ENCODE data around the gene ZDHHC4. TPM values are rescaled to one million over a fixed set of nuclear protein-coding genes. Genes with fewer than 3 reads are reported as not detected.
"Not testable (repeated sequence)": the region's sequence is repeated elsewhere in the genome, so short reads cannot be mapped to it uniquely, and the experiment has no call there.

The ZDHHC4 gene
- total and polyA plus RNA-seq, 4 donors: 44.1 to 79.6 (median 51.8) TPM

DNA sequence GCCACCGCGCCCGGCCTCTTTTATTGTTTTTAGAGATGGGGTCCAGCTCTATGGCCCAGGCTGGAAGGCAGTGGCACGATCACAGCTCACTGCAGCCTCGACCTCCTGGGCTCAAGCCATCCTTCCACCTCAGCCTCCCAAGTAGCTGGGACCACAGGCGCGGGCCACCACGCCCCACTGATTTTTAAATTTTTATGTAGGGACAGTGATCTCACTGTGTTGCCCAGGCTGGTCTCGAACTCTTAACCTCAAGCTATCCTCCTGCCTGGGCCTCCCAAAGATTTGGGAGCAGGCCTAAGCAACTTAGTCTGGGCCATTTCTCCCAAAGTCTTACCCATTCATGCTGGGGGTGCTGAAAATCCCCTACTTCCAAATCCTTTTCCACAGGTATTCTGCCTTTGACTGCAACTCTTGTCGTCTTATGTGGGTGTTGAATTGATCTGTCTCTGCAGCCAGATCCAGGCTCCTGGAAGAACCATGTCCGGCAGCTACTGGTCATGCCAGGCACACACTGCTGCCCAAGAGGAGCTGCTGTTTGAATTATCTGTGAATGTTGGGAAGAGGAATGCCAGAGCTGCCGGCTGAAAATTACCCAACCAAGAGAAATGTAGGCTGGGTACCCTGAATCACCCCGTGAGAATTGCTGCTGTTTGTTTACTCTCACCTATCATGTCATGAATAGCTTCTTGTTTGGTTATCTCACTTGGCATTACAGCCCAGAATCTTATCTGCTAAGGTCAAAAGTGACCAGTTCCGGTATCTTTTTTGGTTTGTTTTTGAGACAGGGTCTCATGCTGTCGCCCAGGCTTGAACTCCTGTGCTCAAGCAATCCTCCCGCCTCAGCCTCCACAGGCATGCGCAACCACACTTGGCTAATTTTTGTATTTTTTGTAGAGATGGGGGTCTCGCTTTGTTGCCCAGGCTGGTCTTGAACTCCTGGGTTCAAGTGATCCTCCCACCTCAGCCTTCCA, 1.1 kb downstream of the ZDHHC4 start:
- H3K27me3 ChIP-seq (ENCODE audit: control insufficient read depth in 3 of 3, insufficient read depth in 3 of 3, low read length in 2 of 3): no peaks in the 10 kb centered on the region
- H3K36me3 ChIP-seq (ENCODE audit: control insufficient read depth in 4 of 4, insufficient read depth in 4 of 4, low read length in 4 of 4): peaks cover 2 to 15% (median 11%) of the 10 kb centered on the region in 4 donors
- H3K9me3 ChIP-seq (ENCODE audit: control insufficient read depth in 4 of 4, insufficient read depth in 3 of 4, low read length in 3 of 4): no peaks in the 10 kb centered on the region
- H3K9ac ChIP-seq (ENCODE audit: insufficient read depth in 1 of 2, low read length in 2 of 2): no peak overlapping the region
- no peak overlapping the region for H3K4me3 ChIP-seq
- TF ChIP-seq, protein P1, sequence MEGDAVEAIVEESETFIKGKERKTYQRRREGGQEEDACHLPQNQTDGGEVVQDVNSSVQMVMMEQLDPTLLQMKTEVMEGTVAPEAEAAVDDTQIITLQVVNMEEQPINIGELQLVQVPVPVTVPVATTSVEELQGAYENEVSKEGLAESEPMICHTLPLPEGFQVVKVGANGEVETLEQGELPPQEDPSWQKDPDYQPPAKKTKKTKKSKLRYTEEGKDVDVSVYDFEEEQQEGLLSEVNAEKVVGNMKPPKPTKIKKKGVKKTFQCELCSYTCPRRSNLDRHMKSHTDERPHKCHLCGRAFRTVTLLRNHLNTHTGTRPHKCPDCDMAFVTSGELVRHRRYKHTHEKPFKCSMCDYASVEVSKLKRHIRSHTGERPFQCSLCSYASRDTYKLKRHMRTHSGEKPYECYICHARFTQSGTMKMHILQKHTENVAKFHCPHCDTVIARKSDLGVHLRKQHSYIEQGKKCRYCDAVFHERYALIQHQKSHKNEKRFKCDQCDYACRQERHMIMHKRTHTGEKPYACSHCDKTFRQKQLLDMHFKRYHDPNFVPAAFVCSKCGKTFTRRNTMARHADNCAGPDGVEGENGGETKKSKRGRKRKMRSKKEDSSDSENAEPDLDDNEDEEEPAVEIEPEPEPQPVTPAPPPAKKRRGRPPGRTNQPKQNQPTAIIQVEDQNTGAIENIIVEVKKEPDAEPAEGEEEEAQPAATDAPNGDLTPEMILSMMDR (IDR thresholded peaks at IDR 0.05; ENCODE audit: control extremely low read depth, extremely low read depth): no peak
- H3K27ac ChIP-seq (ENCODE audit: low read depth in 1 of 2, low read length in 1 of 2): no peak overlapping the region
- no peak for ATAC-seq (ENCODE audit: insufficient read depth, low FRiP score)
- 88 to 92% methylated on average over 18 of the region's 18 CpGs for WGBS, 2 donors
- no peak for DNase-seq
- H3K4me1 ChIP-seq (ENCODE audit: control insufficient read depth in 5 of 5, insufficient read depth in 5 of 5, low read length in 5 of 5): peaks cover 0 to 6% (median 0%) of the 10 kb centered on the region in 5 donors

- H3K27me3 ChIP-seq (ENCODE audit: control insufficient read depth in 3 of 3, insufficient read depth in 3 of 3, low read length in 2 of 3): no peaks in the 10 kb centered on the region
Measured at GRCh38 chr7:6579446-6579845, 2.2 kb downstream of the ZDHHC4 start.

GRCh38 chr7:6585746-6586432, 8.6 kb downstream of the ZDHHC4 start:
- H3K27ac ChIP-seq (ENCODE audit: low read depth in 1 of 2, low read length in 1 of 2); H3K9ac ChIP-seq (ENCODE audit: insufficient read depth in 1 of 2, low read length in 2 of 2); H3K27me3 ChIP-seq (ENCODE audit: control insufficient read depth in 3 of 3, insufficient read depth in 3 of 3, low read length in 2 of 3); DNase-seq; H3K4me3 ChIP-seq; H3K9me3 ChIP-seq (ENCODE audit: control insufficient read depth in 4 of 4, insufficient read depth in 3 of 4, low read length in 3 of 4); ATAC-seq (ENCODE audit: insufficient read depth, low FRiP score); H3K4me1 ChIP-seq (ENCODE audit: control insufficient read depth in 5 of 5, insufficient read depth in 5 of 5, low read length in 5 of 5): not testable (repeated sequence)
- peaks cover 5 to 15% (median 14%) of the 10 kb centered on the region in 4 donors for H3K36me3 ChIP-seq (ENCODE audit: control insufficient read depth in 4 of 4, insufficient read depth in 4 of 4, low read length in 4 of 4)
- 93 to 97% methylated on average over 8 of the region's 8 CpGs for WGBS, 2 donors

More at GRCh38 chr7:6579446-6579845, 2.2 kb downstream of the ZDHHC4 start:
- Histone ChIP-seq H3K9me3 (ENCODE audit: control insufficient read depth in 4 of 4, insufficient read depth in 3 of 4, low read length in 3 of 4) (no peaks in the 10 kb centered on the region), H3K4me1 (ENCODE audit: control insufficient read depth in 5 of 5, insufficient read depth in 5 of 5, low read length in 5 of 5) (peaks cover 0 to 6% (median 0%) of the 10 kb centered on the region in 5 donors), H3K36me3 (ENCODE audit: control insufficient read depth in 4 of 4, insufficient read depth in 4 of 4, low read length in 4 of 4) (peaks cover 5 to 17% (median 13%) of the 10 kb centered on the region in 4 donors), H3K4me3 (no peak overlapping the region), H3K9ac (ENCODE audit: insufficient read depth in 1 of 2, low read length in 2 of 2) (no peak overlapping the region), H3K27ac (ENCODE audit: low read depth in 1 of 2, low read length in 1 of 2) (no peak overlapping the region)
- DNase-seq (no peak), ATAC-seq (ENCODE audit: insufficient read depth, low FRiP score) (no peak)
- TF ChIP-seq, protein P1 (IDR thresholded peaks at IDR 0.05; ENCODE audit: control extremely low read depth, extremely low read depth): no peak
- 92% methylated on average over 4 of the region's 4 CpGs for WGBS, 2 donors

- Histone ChIP-seq H3K9ac (ENCODE audit: insufficient read depth in 1 of 2, low read length in 2 of 2) (no peak overlapping the region), H3K4me3 (no peak overlapping the region), H3K36me3 (ENCODE audit: control insufficient read depth in 4 of 4, insufficient read depth in 4 of 4, low read length in 4 of 4) (peaks cover 3 to 15% (median 11%) of the 10 kb centered on the region in 4 donors), H3K27ac (ENCODE audit: low read depth in 1 of 2, low read length in 1 of 2) (peak overlapping the region in 1 of 2 donors; percentile 21), H3K9me3 (ENCODE audit: control insufficient read depth in 4 of 4, insufficient read depth in 3 of 4, low read length in 3 of 4) (no peaks in the 10 kb centered on the region), H3K4me1 (ENCODE audit: control insufficient read depth in 5 of 5, insufficient read depth in 5 of 5, low read length in 5 of 5) (peaks cover 0 to 11% (median 5%) of the 10 kb centered on the region in 5 donors), H3K27me3 (ENCODE audit: control insufficient read depth in 3 of 3, insufficient read depth in 3 of 3, low read length in 2 of 3) (no peaks in the 10 kb centered on the region)
- TF ChIP-seq, protein P1 (IDR thresholded peaks at IDR 0.05; ENCODE audit: control extremely low read depth, extremely low read depth): no peak
- ATAC-seq (ENCODE audit: insufficient read depth, low FRiP score): no peak
- WGBS, 2 donors: 74% methylated on average over 9 of the region's 9 CpGs
- no peak for DNase-seq
Measured at GRCh38 chr7:6588566-6588965, 11.3 kb downstream of the ZDHHC4 start.
